GM23338 (cell line): Measurements from ENCODE around the gene SEC14L6. TPM values are rescaled to one million over a fixed set of nuclear protein-coding genes. Genes with fewer than 3 reads are reported as not detected.

Source experiments
- ATAC-seq: fragments of 200-7000 bp; cut with Tn5 transposase; 3 replicates; pipeline ENCODE4 v1.9.1; 2020
- DNase-seq: peaks from one replicate; pipeline ENCODE4 v3.0.0-alpha.2; 2015; ENCODE audit warnings: low spot score
- H2AFZ ChIP-seq: fragments of 200-600 bp; sonication (generic); 2 replicates; pipeline ENCODE4 v1.8.0; 2016; ENCODE audit warnings: antibody characterized with exemption, mild to moderate bottlenecking, moderate library complexity
- H3F3A ChIP-seq: fragments of 200-600 bp; sonication (generic); replicated peaks from 2 replicates; pipeline ENCODE4 v1.8.0; 2017; ENCODE audit warnings: antibody characterized with exemption, mixed run types, low read depth
- H3K27ac ChIP-seq: fragments of 200-600 bp; sonication (generic); 2 replicates; pipeline ENCODE4 v1.6.1; 2016; ENCODE audit warnings: low read depth
- H3K27me3 ChIP-seq: fragments of 200-600 bp; sonication (generic); 2 replicates; pipeline ENCODE4 v1.8.0; 2016; ENCODE audit warnings: mild to moderate bottlenecking, mixed run types, moderate library complexity; ENCODE audit not compliant: insufficient read depth
- H3K36me3 ChIP-seq: fragments of 200-600 bp; sonication (generic); 2 replicates; pipeline ENCODE4 v1.8.0; 2016; ENCODE audit warnings: mild to moderate bottlenecking; ENCODE audit not compliant: insufficient read depth
- H3K4me1 ChIP-seq: fragments of 200-600 bp; sonication (generic); 2 replicates; pipeline ENCODE4 v1.8.0; 2016; ENCODE audit warnings: mild to moderate bottlenecking, moderate library complexity; ENCODE audit not compliant: insufficient read depth
- H3K4me2 ChIP-seq: fragments of 200-600 bp; sonication (generic); 2 replicates; pipeline ENCODE4 v1.7.1; 2017; ENCODE audit warnings: mixed run types
- H3K4me3 ChIP-seq: fragments of 200-600 bp; sonication (generic); 2 replicates; pipeline ENCODE4 v1.6.1; 2016; ENCODE audit warnings: mixed run types
- H3K79me2 ChIP-seq: fragments of 200-600 bp; sonication (generic); replicated peaks from 2 replicates; pipeline ENCODE4 v1.8.0; 2017; ENCODE audit warnings: mild to moderate bottlenecking; ENCODE audit not compliant: insufficient read depth
- H3K9me2 ChIP-seq: fragments of 200-600 bp; sonication (generic); 2 replicates; pipeline ENCODE4 v1.8.0; 2017; ENCODE audit not compliant: insufficient read depth
- H4K20me1 ChIP-seq: fragments of 200-600 bp; sonication (generic); replicated peaks from 2 replicates; pipeline ENCODE4 v1.8.0; 2017; ENCODE audit warnings: mild to moderate bottlenecking; ENCODE audit not compliant: insufficient read depth
- H3K27ac Mint-ChIP-seq: 2 replicates; pipeline ENCODE4 v1.8.0; 2020; ENCODE audit warnings: inconsistent platforms, mild to moderate bottlenecking, moderate library complexity, mixed read lengths
- H3K27me3 Mint-ChIP-seq: 3 replicates; pipeline ENCODE4 v1.8.0; 2022; ENCODE audit warnings: low read depth, mild to moderate bottlenecking, moderate library complexity, mixed read lengths, inconsistent platforms; ENCODE audit not compliant: insufficient read depth, poor library complexity
- H3K36me3 Mint-ChIP-seq: 3 replicates; pipeline ENCODE4 v1.8.0; 2021; ENCODE audit warnings: low read depth, mild to moderate bottlenecking, inconsistent platforms, moderate library complexity, mixed read lengths
- H3K4me1 Mint-ChIP-seq: 3 replicates; pipeline ENCODE4 v1.8.0; 2020; ENCODE audit warnings: mild to moderate bottlenecking, inconsistent platforms, mixed read lengths
- H3K4me3 Mint-ChIP-seq: 3 replicates; pipeline ENCODE4 v1.8.0; 2021; ENCODE audit warnings: moderate library complexity, mild to moderate bottlenecking, inconsistent platforms, mixed read lengths
- H3K9me3 Mint-ChIP-seq: 3 replicates; pipeline ENCODE4 v1.8.0; 2020; ENCODE audit warnings: moderate library complexity, mild to moderate bottlenecking, inconsistent platforms, mixed read lengths
- CREB1 ChIP-seq: fragments of 250-450 bp; sonication (Bioruptor Pico); IDR thresholded peaks from 2 replicates; pipeline ENCODE4 v1.5.0; 2020; ENCODE audit warnings: low read depth, mild to moderate bottlenecking, moderate library complexity
- ETS1 ChIP-seq: IDR thresholded peaks from 2 replicates; pipeline ENCODE4 v1.6.1; 2016; ENCODE audit warnings: antibody characterized with exemption
- EZH2 ChIP-seq: fragments of 200-600 bp; sonication (generic); IDR thresholded peaks from one replicate; pipeline ENCODE4 v1.8.0; 2017; ENCODE audit warnings: antibody characterized with exemption, mild to moderate bottlenecking, low read depth; ENCODE audit not compliant: unreplicated experiment
- EZH2phosphoT487 ChIP-seq: fragments of 200-600 bp; sonication (generic); IDR thresholded peaks from one replicate; pipeline ENCODE4 v1.8.1; 2018; ENCODE audit warnings: antibody characterized with exemption; ENCODE audit not compliant: unreplicated experiment
- JUNB ChIP-seq: IDR thresholded peaks from one replicate; pipeline ENCODE4 v1.6.1; 2016; ENCODE audit warnings: antibody characterized with exemption; ENCODE audit not compliant: unreplicated experiment
- NANOG ChIP-seq: IDR thresholded peaks from 2 replicates; pipeline ENCODE4 v1.6.1; 2016; ENCODE audit warnings: antibody characterized with exemption, borderline replicate concordance
- POLR2AphosphoS5 ChIP-seq: IDR thresholded peaks from 2 replicates; pipeline ENCODE4 v1.6.1; 2016; ENCODE audit warnings: antibody characterized with exemption, low read depth
- REST ChIP-seq: IDR thresholded peaks from one replicate; pipeline ENCODE4 v1.6.1; 2018; ENCODE audit warnings: antibody characterized with exemption; ENCODE audit not compliant: unreplicated experiment
- STAT1 ChIP-seq: IDR thresholded peaks from one replicate; pipeline ENCODE4 v1.6.1; 2016; ENCODE audit warnings: antibody characterized with exemption; ENCODE audit not compliant: unreplicated experiment
- ZNF114 ChIP-seq: fragments of 250-450 bp; sonication (Bioruptor Pico); IDR thresholded peaks from 2 replicates; pipeline ENCODE4 v1.5.0; 2020; ENCODE audit warnings: mild to moderate bottlenecking, moderate library complexity
- ZNF331 ChIP-seq: fragments of 250-450 bp; sonication (Bioruptor Pico); IDR thresholded peaks from 2 replicates; pipeline ENCODE4 v1.5.0; 2020; ENCODE audit warnings: low read depth, mild to moderate bottlenecking, moderate library complexity
- polyA plus RNA-seq: library from polyadenylated mRNA; unstranded; fragments of >200 nt; fragmentation: Nextera tagmentation; extraction: Ambion mirVana; gene quantifications from 2 replicates; pipeline ENCODE4 v1.2.1, GENCODE V29; 2016
- total RNA-seq: library from RNA; depleted of rRNA; stranded (reverse); fragments of >200 nt; shearing (Covaris generic); gene quantifications from 2 replicates; pipeline ENCODE4 v1.2.3, GENCODE V29; 2014
- TF ChIP-seq, protein P1 (sequence below), 2 experiments: fragments of 200-600 bp in 1 of 2; sonication (generic) in 1 of 2; conservative IDR thresholded peaks; 2 replicates each; pipeline versions ENCODE4 v1.5.1 to v1.6.1; 2016 to 2017; ENCODE audit warnings: antibody characterized with exemption in 2 of 2, low read depth in 2 of 2, mild to moderate bottlenecking in 2 of 2, moderate library complexity in 1 of 2
- TF ChIP-seq, protein P2 (sequence below): fragments of 250-450 bp; sonication (Bioruptor Pico); IDR thresholded peaks from 2 replicates; pipeline ENCODE4 v1.5.0; 2020; ENCODE audit warnings: mild to moderate bottlenecking, moderate library complexity

SEC14L6 gene
- total and polyA plus RNA-seq, 2 experiments from 2014 or later = 0.84 to 2.1 TPM

DNA sequence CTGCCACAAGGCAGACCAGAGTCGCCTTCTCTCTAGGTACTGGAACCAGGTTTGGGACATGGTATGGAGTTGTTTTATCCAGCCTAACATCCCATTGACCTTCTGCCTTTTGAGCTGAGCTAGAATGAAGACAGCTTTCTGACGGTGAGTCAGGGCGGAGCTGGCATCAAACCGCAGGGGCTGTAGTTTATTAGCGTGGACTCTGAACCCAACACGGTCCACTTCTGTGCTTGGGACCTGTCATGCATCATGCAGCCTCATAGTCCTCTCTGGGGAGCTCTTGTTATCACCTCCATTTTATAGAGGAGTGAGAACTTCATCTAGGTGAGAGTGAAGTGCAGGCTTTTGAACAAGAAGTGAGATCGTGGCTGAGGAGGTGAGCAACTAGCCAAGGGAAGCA is 19.6 kb upstream of the SEC14L6 start (continued):
- TF ChIP-seq ZNF331 = no peak

- no peaks in the 10 kb centered on the region for H3K79me2 ChIP-seq
- no peaks in the 10 kb centered on the region for H3K9me2 ChIP-seq
- TF ChIP-seq ZNF114 (CRISPR knock-in tag) (no peak), EZH2 (no peak), NANOG (no peak), CREB1 (CRISPR knock-in tag) (no peak), EZH2phosphoT487 (no peak), REST (no peak), JUNB (no peak), ZNF331 (no peak), ETS1 (no peak), STAT1 (no peak), POLR2AphosphoS5 (no peak)
- TF ChIP-seq, protein P1, sequence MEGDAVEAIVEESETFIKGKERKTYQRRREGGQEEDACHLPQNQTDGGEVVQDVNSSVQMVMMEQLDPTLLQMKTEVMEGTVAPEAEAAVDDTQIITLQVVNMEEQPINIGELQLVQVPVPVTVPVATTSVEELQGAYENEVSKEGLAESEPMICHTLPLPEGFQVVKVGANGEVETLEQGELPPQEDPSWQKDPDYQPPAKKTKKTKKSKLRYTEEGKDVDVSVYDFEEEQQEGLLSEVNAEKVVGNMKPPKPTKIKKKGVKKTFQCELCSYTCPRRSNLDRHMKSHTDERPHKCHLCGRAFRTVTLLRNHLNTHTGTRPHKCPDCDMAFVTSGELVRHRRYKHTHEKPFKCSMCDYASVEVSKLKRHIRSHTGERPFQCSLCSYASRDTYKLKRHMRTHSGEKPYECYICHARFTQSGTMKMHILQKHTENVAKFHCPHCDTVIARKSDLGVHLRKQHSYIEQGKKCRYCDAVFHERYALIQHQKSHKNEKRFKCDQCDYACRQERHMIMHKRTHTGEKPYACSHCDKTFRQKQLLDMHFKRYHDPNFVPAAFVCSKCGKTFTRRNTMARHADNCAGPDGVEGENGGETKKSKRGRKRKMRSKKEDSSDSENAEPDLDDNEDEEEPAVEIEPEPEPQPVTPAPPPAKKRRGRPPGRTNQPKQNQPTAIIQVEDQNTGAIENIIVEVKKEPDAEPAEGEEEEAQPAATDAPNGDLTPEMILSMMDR (conservative IDR thresholded peaks at IDR 0.05; ENCODE audit: low read depth in 2 of 2) = no peak
- TF ChIP-seq, protein P2, sequence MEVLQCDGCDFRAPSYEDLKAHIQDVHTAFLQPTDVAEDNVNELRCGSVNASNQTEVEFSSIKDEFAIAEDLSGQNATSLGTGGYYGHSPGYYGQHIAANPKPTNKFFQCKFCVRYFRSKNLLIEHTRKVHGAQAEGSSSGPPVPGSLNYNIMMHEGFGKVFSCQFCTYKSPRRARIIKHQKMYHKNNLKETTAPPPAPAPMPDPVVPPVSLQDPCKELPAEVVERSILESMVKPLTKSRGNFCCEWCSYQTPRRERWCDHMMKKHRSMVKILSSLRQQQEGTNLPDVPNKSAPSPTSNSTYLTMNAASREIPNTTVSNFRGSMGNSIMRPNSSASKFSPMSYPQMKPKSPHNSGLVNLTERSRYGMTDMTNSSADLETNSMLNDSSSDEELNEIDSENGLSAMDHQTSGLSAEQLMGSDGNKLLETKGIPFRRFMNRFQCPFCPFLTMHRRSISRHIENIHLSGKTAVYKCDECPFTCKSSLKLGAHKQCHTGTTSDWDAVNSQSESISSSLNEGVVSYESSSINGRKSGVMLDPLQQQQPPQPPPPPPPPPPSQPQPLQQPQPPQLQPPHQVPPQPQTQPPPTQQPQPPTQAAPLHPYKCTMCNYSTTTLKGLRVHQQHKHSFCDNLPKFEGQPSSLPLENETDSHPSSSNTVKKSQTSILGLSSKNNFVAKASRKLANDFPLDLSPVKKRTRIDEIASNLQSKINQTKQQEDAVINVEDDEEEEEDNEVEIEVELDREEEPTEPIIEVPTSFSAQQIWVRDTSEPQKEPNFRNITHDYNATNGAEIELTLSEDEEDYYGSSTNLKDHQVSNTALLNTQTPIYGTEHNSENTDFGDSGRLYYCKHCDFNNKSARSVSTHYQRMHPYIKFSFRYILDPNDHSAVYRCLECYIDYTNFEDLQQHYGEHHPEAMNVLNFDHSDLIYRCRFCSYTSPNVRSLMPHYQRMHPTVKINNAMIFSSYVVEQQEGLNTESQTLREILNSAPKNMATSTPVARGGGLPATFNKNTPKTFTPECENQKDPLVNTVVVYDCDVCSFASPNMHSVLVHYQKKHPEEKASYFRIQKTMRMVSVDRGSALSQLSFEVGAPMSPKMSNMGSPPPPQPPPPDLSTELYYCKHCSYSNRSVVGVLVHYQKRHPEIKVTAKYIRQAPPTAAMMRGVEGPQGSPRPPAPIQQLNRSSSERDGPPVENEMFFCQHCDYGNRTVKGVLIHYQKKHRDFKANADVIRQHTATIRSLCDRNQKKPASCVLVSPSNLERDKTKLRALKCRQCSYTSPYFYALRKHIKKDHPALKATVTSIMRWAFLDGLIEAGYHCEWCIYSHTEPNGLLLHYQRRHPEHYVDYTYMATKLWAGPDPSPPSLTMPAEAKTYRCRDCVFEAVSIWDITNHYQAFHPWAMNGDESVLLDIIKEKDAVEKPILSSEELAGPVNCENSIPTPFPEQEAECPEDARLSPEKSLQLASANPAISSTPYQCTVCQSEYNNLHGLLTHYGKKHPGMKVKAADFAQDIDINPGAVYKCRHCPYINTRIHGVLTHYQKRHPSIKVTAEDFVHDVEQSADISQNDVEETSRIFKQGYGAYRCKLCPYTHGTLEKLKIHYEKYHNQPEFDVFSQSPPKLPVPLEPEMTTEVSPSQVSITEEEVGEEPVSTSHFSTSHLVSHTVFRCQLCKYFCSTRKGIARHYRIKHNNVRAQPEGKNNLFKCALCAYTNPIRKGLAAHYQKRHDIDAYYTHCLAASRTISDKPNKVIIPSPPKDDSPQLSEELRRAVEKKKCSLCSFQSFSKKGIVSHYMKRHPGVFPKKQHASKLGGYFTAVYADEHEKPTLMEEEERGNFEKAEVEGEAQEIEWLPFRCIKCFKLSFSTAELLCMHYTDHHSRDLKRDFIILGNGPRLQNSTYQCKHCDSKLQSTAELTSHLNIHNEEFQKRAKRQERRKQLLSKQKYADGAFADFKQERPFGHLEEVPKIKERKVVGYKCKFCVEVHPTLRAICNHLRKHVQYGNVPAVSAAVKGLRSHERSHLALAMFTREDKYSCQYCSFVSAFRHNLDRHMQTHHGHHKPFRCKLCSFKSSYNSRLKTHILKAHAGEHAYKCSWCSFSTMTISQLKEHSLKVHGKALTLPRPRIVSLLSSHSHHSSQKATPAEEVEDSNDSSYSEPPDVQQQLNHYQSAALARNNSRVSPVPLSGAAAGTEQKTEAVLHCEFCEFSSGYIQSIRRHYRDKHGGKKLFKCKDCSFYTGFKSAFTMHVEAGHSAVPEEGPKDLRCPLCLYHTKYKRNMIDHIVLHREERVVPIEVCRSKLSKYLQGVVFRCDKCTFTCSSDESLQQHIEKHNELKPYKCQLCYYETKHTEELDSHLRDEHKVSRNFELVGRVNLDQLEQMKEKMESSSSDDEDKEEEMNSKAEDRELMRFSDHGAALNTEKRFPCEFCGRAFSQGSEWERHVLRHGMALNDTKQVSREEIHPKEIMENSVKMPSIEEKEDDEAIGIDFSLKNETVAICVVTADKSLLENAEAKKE = no peak
- H3K4me3 ChIP-seq = no peak overlapping the region
- H3K27ac Mint-ChIP-seq = no peak overlapping the region
- H3K27me3 ChIP-seq = no peaks in the 10 kb centered on the region
- peaks cover 34% of the 10 kb centered on the region for H3K4me1 Mint-ChIP-seq
- no peaks in the 10 kb centered on the region for H3K36me3 ChIP-seq
- H3K4me3 Mint-ChIP-seq = no peak overlapping the region
- H4K20me1 ChIP-seq = no peaks in the 10 kb centered on the region
- no peaks in the 10 kb centered on the region for H3K9me3 Mint-ChIP-seq
- no peaks in the 10 kb centered on the region for H3F3A ChIP-seq
- DNase-seq (no peak), ATAC-seq (no peak)
- no peak overlapping the region for H2AFZ ChIP-seq
- H3K4me2 ChIP-seq = no peak overlapping the region
- H3K36me3 Mint-ChIP-seq = no peaks in the 10 kb centered on the region
- H3K4me1 ChIP-seq = peaks cover 20% of the 10 kb centered on the region
- no peak overlapping the region for H3K27ac ChIP-seq
- H3K27me3 Mint-ChIP-seq = peaks cover 10% of the 10 kb centered on the region
Observed at GRCh38 chr22:30565341-30565740, 18.8 kb upstream of the SEC14L6 start.
